Chondrocyte (in vitro differentiated cells): ENCODE results near the gene MCFD2. TPM values are rescaled to one million over a fixed set of nuclear protein-coding genes. Genes with fewer than 3 reads are reported as not detected.

Experiments
- DNase-seq: peaks from one replicate; pipeline ENCODE4 v3.0.0; 2021; ENCODE audit warnings: mixed read lengths, low spot score
- H3K27ac Mint-ChIP-seq: one replicate; pipeline ENCODE4 v1.8.0; 2021; ENCODE audit warnings: mild to moderate bottlenecking, moderate library complexity, mixed read lengths; ENCODE audit not compliant: unreplicated experiment
- H3K27me3 Mint-ChIP-seq: 2 replicates; pipeline ENCODE4 v1.8.0; 2021; ENCODE audit warnings: low read depth, mixed read lengths
- H3K36me3 Mint-ChIP-seq: 2 replicates; pipeline ENCODE4 v1.8.0; 2021; ENCODE audit warnings: low read depth, mixed read lengths
- H3K4me1 Mint-ChIP-seq: 2 replicates; pipeline ENCODE4 v1.8.0; 2021; ENCODE audit warnings: low read depth, mild to moderate bottlenecking, mixed read lengths
- H3K4me3 Mint-ChIP-seq: one replicate; pipeline ENCODE4 v1.8.0; 2021; ENCODE audit warnings: mild to moderate bottlenecking, moderate library complexity, mixed read lengths; ENCODE audit not compliant: unreplicated experiment
- H3K9me3 Mint-ChIP-seq: 2 replicates; pipeline ENCODE4 v1.8.0; 2021; ENCODE audit warnings: low read depth, mixed read lengths
- total RNA-seq: library from RNA; stranded (reverse); gene quantifications from 3 replicates; pipeline ENCODE4 v1.2.1, GENCODE V29; 2021
- TF ChIP-seq, protein P1 (sequence below): fragments of 200-600 bp; sonication (generic); IDR thresholded peaks from 2 replicates; pipeline ENCODE4 v1.5.0; 2021; ENCODE audit warnings: antibody characterized with exemption, mild to moderate bottlenecking, moderate library complexity

The MCFD2 gene
- total RNA-seq, 1 donor from 2014 or later: 95.0 TPM

GRCh38 chr2:46856336-46856735 lies 59.3 kb downstream of the MCFD2 start:
- Mint-ChIP-seq H3K4me1 (peaks cover 78% of the 10 kb centered on the region), H3K9me3 (peaks cover 7% of the 10 kb centered on the region), H3K27ac (peak overlapping the region; percentile 88), H3K36me3 (no peaks in the 10 kb centered on the region), H3K27me3 (no peaks in the 10 kb centered on the region), H3K4me3 (no peak overlapping the region)
- DNase-seq: no peak
- TF ChIP-seq, protein P1, sequence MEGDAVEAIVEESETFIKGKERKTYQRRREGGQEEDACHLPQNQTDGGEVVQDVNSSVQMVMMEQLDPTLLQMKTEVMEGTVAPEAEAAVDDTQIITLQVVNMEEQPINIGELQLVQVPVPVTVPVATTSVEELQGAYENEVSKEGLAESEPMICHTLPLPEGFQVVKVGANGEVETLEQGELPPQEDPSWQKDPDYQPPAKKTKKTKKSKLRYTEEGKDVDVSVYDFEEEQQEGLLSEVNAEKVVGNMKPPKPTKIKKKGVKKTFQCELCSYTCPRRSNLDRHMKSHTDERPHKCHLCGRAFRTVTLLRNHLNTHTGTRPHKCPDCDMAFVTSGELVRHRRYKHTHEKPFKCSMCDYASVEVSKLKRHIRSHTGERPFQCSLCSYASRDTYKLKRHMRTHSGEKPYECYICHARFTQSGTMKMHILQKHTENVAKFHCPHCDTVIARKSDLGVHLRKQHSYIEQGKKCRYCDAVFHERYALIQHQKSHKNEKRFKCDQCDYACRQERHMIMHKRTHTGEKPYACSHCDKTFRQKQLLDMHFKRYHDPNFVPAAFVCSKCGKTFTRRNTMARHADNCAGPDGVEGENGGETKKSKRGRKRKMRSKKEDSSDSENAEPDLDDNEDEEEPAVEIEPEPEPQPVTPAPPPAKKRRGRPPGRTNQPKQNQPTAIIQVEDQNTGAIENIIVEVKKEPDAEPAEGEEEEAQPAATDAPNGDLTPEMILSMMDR: no peak

- no peak overlapping the region for H3K4me3 Mint-ChIP-seq
- no peaks in the 10 kb centered on the region for H3K36me3 Mint-ChIP-seq
- peaks cover 7% of the 10 kb centered on the region for H3K9me3 Mint-ChIP-seq
- no peaks in the 10 kb centered on the region for H3K27me3 Mint-ChIP-seq
- H3K4me1 Mint-ChIP-seq: peaks cover 82% of the 10 kb centered on the region
- TF ChIP-seq, protein P1: no peak
- H3K27ac Mint-ChIP-seq: peak overlapping the region; percentile 88
- no peak for DNase-seq
Observed at GRCh38 chr2:46855805-46856204, 59.8 kb downstream of the MCFD2 start.

GRCh38 chr2:46854260-46854659 lies 61.3 kb downstream of the MCFD2 start:
- DNase-seq: no peak
- Mint-ChIP-seq H3K9me3 (peaks cover 7% of the 10 kb centered on the region), H3K36me3 (no peaks in the 10 kb centered on the region), H3K27ac (peak overlapping the region; percentile 88), H3K4me3 (no peak overlapping the region), H3K4me1 (peaks cover 92% of the 10 kb centered on the region), H3K27me3 (no peaks in the 10 kb centered on the region)
- TF ChIP-seq, protein P1: no peak

GRCh38 chr2:46852598-46852997 lies 63.0 kb downstream of the MCFD2 start:
- peak overlapping the region; percentile 33 for H3K27ac Mint-ChIP-seq
- H3K9me3 Mint-ChIP-seq: peaks cover 7% of the 10 kb centered on the region
- no peak for DNase-seq
- H3K4me1 Mint-ChIP-seq: peaks cover 92% of the 10 kb centered on the region
- no peaks in the 10 kb centered on the region for H3K27me3 Mint-ChIP-seq
- TF ChIP-seq, protein P1: no peak
- H3K4me3 Mint-ChIP-seq: no peak overlapping the region
- no peaks in the 10 kb centered on the region for H3K36me3 Mint-ChIP-seq

DNA sequence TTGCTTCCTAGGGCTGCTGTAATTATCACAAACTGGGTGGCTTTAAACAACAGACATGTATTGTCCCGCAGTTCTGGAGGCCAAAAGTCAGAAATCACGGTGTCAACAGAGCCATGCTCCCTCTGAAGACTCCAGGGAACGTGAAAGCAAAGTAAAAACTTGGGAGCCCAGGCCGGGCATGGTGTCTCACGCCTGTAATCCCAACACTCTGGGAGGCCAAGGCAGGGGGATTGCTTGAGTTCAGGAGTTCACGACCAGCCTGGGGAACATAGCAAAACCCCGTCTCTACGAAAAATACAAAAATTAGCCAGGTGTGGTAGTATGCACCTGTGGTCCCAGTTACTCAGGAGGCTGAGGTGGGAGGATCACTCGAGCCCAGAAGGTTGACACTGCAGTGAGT lies 63.5 kb downstream of the MCFD2 start:
- no peak for DNase-seq
- peak overlapping the region; percentile 33 for H3K27ac Mint-ChIP-seq
- H3K4me1 Mint-ChIP-seq: peaks cover 94% of the 10 kb centered on the region
- H3K36me3 Mint-ChIP-seq: no peaks in the 10 kb centered on the region
- peaks cover 7% of the 10 kb centered on the region for H3K9me3 Mint-ChIP-seq
- no peak overlapping the region for H3K4me3 Mint-ChIP-seq
- TF ChIP-seq, protein P1: no peak
- H3K27me3 Mint-ChIP-seq: no peaks in the 10 kb centered on the region

Other genes starting within 250 kb of the MCFD2 start
- gene SOCS5, start 216.5 kb downstream of the MCFD2 start, total RNA-seq: 21.3 to 24.9 TPM (median 23.9 TPM) in 3 replicates
- 17.0 to 29.8 TPM (median 19.5 TPM) in 3 replicates for gene TTC7A, start 25.4 kb upstream of the MCFD2 start, total RNA-seq
- gene STPG4, start 239.5 kb upstream of the MCFD2 start, total RNA-seq: 0.25 to 0.58 TPM (median 0.28 TPM) in 3 replicates